Hematopoietic multipotent progenitor cell treated with erythropoietin and hydrocortisone succinate and interleukin-3 and kit ligand, for 15 days (in vitro differentiated cells): ENCODE data around the gene AGBL5.
A peak's percentile ranks its signal among the peaks of the same experiment; 100 is the strongest.
"Not testable (repeated sequence)": the region's sequence is repeated elsewhere in the genome, so short reads cannot be mapped to it uniquely, and the experiment has no call there.

Experiments
- DNase-seq: peaks from one replicate; pipeline ENCODE4 v3.0.0-alpha.2; 2015; ENCODE audit warnings: low spot score

Gene AGBL5

DNA sequence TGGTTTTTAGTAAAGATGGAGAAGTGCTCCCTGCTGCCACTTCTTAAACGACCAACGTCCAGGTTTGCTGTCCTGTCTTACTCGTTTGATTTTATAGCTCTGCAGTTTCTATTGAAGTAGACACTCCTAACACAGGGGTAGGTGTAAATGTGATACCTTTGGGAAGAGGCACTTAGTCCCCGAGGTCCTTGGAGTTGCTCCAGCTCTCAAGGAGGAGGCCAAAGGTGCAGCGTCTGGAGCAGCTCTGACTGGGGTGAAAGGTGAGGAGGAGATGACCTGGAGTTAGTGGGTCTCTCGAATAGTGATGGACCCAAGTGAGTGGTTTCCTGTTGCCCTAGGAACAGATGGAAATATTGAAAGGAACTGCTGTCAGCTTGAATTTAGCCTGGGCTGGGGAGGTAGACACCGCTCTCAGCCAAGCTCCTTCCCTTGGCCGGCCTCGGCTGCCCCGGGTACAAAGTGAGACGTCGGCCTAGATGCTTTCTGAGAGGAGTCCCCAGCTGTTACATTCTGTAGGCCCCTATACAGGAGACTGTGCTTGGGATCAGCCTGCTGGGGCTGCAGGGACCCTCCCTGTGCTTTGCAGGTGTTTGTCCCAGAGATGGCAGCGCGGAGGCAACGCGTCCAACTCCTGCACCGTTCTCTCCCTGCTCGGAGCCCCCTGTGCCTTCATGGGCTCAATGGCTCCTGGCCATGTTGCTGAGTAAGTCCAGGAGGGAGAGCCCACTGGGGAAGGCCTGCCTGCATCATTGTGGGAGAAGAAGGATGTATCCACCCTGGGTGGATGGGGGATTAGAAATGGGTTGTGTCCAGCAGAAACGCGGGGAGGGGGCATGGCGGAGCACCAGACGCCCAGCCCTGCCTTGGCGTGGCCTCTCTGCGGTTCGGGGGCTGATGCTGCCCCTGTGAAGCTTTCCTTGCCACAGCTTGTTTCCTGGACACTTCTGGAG is 40.6 kb downstream of the AGBL5 start:
- no peak for DNase-seq

DNA sequence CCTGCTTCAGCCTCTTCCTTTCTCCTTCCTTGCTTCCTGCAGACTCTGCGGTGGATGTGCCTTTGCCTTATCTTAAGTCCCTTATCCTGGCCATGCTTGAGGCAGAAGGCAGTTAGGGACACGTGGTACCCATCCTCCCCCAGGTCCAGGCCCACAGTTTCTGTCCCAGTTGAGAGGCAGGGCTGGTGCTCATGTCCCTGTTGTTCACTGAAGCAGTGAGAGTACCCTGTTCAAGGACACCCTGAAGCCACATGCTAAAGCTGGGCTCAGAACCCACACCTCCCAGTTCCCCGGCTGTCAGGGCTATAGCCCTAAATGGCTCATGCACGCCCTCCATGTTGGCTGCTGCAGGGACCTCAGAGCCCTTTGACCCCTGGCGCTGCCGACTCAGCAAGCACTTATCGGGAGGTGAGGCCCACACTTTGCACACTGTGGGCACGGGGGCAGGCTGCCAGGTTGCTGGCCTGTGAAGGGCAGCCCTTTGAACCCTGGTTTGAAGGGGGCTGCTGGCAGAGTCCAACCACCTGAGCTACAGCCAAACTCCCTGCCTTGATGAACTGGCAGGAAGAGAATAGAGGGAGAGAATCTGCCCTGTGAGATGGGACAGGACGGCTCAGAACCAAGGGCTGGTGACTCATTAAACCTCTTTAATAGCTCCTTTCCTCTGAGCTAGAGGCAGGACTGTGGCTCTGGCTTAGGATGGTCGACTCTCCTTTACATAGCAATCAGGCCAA is 41.4 kb downstream of the AGBL5 start:
- DNase-seq = no peak

DNA sequence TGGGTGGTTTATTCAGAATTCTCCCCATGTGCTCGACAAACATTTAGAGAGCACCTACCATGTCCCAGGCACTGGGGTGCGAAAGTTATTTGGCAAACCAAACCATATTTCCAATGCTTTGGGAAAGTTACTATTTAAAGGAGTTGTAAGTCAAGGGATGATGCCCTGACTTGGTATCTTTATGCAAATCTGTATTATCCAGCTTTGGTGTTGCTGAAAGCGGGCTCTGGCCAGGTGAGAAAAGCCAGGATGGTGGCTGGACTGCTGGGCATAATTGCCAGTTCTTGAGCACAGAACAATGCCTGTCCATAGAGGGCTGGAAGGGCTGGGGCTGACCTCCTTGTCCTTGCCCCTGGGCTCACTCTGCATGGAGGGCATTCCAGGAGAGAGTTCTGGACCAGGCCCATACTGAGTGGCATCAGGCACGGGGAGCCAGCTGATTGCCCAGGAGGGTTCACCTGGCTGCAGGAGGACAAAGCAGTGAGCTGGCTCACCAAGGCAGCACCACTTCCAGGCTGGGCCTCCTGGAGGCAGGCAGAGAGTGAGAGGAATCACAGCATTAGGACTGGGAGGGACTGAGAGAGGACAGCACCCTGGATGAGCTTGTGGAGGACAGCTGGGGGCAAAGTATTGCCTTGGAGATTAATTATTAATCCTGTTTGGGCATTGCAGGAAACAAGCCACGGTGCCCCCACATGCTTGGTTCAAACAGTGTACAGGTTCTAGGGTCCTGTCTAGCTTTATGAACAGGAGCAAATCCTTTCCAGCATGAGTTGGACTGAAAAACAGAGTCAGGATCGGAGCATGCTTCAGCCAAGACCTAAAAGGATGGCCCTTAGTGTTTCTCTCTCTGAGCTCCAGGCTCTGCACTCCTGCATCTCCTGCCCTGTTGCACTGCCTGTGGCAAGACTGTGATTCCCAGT is 42.2 kb downstream of the AGBL5 start:
- DNase-seq = no peak

DNA sequence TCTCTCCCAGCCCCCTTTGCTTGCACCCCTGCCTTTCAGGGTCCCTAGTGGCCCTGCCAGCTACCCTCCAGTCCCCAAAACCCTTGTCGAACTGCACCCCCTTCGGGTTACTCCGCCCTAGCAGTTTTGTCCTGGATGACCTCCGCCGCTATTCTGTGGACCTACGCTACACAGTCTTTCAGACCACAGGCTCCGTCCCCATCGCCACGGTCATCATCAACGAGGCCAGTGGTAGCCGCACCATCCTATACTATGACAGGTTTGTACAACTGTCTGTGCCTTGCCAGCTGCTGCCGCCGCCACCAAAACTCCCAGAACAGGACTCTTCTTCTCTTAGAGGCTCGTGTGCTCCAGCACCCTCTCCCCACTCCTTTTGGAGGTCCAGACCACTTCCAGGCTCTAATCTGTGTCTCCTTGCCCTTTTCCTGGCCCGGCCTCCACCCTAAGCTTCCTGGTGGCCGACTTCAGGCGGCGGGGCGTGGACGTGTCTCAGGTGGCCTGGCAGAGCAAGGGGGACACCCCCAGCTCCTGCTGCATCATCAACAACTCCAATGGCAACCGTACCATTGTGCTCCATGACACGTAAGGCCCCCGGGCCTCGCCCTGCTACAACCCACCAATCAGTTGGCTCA is 43.0 kb downstream of the AGBL5 start:
- DNase-seq = no peak

DNA sequence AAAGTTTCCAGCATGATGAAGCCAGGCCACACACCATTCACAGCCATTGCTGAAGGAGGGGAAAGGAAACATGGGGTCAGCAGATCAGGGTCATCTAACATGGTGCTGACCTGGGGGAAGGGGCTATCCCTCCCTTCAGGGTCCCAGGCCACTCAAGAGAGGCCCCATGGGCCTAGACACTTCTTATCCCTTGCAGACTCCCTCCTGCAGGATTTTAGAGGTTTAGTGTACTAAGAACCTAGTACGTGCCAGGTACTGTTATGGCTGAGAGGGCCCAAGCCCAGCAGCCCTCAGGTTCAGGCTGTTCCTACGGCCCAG is 43.9 kb downstream of the AGBL5 start:
- no peak for DNase-seq

DNA sequence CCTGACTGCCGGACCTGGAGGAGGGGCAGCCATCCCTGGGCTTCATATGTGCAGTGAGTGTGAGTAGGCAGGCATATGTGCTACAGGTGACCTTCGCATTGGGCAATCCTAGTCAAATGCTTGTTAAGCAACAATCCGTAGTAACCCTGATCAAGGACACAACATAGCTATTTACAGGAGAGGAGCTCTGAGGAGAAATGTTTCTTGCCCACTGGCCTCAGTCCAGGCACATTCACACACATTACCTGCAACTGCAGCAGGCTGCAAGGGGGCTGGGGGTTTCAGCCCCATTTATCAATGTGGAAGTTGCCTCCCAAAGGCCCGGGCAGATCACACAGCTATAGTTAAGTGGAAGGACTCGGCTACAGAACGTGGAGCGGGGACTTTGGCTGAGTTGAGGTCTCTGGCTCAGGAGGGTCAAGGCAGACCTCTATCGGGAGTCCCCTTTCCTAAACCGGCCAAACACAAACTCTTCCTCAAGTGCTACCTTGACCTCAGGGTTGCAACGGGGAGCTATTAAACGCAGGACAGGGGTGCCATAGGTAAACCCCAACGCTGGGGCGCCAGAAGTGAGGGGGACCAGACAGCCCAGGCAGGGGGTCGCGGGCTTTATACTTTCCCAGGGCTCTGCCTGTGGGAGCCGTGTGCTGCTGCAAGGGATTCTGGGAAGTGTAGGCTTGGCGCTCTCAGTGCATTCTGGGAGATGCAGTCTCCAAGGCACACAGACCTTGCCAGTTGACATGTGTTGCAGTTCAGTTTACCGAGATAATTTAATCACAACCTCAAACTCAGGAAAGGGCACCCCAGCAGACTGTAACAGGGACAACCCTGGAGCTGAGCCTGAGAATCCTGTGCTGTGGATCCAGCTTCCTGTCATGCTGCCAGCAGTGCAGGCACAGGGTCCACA is 44.5 kb downstream of the AGBL5 start:
- DNase-seq = peak; percentile 52

DNA sequence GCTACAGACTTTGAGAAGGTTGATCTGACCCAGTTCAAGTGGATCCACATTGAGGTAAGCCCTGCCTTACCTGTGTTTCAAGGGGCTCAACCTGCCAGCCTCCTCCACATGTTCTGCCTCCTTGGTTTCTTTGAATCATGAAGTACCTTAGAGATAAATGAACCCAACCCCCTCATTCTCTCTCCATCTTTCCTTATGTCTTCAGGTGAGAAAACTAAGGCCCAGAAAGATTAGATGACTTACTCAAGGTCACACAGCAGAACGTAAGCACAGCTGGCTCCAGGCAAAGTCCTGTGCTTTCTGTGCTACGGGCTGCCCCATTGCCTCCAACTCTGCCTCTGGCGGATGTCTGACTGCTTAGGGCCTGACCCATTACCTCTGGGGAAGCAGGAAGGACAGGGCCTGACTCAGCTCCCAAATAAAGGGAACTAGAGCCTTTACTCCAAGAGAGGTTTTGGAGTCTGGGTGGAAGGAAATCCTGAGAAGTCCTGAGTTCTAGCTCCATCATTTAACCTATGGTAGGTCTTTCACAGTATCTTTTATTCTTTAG is 45.4 kb downstream of the AGBL5 start:
- DNase-seq = no peak

DNA sequence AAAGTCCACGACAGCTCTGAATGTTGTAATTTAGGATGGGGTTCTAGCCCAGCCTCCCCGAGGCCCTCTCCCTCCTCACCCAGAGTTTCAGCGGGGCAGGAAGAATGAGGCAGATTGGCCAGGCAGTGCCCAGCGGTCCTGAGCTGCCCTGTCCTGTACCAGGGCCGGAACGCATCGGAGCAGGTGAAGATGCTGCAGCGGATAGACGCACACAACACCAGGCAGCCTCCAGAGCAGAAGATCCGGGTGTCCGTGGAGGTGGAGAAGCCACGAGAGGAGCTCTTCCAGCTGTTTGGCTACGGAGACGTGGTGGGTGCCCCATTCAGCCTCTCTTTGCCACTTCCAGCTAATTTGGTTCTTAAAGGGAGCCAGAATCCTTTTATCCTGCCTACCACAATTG is 45.9 kb downstream of the AGBL5 start:
- DNase-seq = no peak

DNA sequence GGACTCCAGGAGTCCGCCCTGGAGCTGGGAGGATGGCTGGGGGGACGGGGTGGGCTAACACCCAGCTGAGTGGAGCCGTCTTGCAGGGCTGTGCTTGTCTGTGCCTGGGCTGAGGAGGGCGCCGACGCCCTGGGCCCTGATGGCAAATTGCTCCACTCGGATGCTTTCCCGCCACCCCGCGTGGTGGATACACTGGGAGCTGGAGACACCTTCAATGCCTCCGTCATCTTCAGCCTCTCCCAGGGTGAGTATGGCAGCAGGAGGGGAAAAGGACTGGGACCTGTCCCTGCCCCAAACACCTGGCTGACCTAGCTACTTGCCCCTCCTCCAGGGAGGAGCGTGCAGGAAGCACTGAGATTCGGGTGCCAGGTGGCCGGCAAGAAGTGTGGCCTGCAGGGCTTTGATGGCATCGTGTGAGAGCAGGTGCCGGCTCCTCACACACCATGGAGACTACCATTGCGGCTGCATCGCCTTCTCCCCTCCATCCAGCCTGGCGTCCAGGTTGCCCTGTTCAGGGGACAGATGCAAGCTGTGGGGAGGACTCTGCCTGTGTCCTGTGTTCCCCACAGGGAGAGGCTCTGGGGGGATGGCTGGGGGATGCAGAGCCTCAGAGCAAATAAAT is 48.0 kb downstream of the AGBL5 start:
- DNase-seq = no peak

DNA sequence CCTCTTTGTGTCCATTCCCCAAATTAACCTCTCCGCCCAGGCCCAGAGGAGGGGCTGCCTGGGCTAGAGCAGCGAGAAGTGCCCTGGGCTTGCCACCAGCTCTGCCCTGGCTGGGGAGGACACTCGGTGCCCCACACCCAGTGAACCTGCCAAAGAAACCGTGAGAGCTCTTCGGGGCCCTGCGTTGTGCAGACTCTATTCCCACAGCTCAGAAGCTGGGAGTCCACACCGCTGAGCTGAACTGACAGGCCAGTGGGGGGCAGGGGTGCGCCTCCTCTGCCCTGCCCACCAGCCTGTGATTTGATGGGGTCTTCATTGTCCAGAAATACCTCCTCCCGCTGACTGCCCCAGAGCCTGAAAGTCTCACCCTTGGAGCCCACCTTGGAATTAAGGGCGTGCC is 48.6 kb downstream of the AGBL5 start:
- no peak for DNase-seq

DNA sequence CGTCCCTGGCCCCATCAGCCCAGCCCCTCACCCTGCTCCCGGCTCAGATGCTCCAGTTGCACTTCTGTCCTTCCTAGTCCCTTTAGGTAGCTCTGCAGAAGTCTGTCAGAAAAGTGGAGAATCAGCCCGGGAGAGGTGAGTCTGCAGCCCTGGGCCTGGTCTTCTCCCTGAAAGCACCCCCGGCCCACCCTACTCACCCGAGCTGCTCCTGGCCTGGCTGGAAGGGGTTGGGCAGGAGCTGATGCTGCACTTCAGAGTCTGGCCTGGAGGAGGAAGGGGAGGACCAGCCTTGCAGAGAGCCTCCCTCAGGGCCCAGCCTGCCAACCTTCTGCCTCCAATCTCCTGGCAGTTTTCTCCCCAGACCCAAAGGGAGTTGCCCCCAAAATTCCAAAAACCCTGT is 50.9 kb downstream of the AGBL5 start:
- no peak for DNase-seq

DNA sequence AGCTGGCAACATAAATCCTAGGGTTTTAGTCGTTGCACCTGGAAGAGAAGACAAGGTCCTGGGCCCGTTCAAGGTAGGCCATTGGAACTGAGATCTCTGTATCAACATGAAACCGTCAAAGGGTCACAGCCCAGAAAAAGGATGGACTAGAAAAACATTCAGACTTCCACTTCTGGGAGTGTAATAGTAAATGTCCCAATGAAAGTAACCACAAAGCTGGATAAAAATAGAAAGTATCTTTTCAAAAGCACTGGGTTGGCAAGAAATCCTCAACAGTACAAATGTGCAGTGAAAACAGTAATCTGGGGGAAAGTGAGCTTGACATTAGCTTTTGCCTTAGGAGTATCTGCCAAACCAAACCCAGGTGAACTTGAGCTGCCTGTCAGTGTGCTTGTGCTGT is 54.5 kb downstream of the AGBL5 start:
- no peak for DNase-seq

DNA sequence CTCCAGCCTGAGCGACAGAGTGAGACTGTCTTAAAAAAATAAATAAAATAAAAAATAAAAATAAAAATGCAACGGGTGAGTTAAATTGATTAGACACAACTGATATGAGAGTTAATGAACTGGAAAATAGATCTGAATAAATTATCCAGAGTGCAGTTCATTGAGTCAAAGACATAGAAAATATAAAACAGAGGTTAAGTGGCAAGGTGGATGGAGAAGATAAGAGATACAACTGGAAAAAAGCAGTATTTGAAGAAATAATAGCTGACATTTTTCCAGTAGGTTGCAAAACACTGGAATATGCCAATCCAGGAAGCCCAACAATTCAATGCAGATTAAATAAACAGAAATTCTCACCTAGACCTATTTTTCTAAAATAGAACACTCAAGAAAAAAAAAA is 56.8 kb downstream of the AGBL5 start:
- DNase-seq = no peak

DNA sequence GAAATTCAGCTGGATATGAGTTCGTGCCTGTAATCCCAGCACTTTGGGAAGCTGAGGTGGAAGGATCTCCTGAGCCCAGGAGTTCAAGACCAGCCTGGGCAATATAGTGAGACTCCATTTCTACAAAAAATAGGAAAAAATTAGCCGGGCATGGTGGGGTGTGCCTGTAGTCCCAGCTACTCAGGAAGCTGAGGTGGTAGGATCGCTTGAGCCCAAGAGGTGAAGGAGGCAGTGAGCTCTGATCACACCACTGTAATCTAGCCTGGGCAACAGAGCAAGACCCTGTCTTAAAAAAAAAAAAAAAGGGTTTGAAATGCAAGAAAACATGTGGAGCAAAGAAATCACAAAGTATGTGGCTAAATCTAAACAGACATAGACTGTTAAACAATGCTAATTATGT is 57.6 kb downstream of the AGBL5 start:
- no peak for DNase-seq

DNA sequence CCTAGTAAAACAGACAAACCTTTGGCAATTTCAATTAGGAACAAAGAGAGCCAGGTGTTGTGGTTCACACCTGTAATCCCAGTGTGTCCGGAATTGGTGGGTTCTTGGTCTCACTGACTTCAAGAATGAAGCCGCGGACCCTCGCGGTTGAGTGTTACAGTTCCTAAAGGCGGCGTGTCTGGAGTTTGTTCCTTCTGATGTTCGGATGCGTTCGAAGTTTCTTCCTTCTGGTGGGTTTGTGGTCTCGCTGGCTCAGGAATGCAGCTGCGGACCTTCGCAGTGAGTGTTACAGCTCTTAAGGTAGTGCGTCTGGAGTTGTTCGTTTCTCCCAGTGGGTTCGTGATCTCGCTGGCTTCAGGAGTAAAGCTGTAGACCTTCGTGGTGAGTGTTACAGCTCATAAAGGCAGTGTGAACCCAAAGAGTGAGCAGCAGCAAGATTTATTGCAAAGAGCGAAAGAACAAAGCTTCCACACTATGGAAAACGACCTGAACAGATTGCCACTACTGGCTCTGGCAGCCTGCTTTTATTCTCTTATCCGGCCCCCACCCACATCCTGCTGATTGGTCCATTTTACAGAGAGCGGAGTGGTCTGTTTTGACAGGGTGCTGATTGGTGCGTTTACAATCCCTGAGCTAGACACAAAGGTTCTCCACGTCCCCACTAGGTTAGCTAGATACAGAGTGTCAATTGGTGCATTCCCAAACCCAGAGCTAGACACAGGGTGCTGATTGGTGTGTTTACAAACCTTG is 59.3 kb downstream of the AGBL5 start:
- DNase-seq = not testable (repeated sequence)

DNA sequence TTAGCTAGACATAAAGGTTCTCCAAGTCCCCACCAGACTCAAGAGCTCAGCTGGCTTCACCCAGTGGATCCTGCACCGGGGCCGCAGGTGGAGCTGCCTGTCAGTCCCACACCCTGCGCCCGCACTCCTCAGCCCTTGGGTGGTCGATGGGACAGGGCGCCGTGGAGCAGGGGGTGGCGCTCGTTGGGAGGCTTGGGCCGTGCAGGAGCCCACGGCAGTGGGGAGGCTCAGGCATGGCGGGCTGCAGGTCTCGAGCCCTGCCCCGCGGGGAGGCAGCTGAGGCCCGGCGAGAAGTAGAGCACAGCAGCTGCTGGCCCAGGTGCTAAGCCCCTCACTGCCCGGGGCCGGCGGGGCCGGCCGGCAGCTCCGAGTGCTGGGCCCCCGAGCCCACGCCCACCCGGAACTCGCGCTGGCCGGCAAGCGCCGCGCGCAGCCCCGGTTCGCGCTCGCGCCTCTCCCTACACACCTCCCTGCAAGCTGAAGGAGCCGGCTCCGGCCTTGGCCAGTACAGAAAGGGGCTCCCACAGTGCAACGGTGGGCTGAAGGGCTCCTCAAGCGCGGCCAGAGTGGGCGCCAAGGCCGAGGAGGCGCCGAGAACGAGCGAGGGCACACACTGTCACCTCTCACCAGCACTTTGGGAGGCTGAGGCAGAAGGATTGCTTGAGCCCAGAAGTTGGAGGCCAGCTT is 60.1 kb downstream of the AGBL5 start:
- DNase-seq = not testable (repeated sequence)

DNA sequence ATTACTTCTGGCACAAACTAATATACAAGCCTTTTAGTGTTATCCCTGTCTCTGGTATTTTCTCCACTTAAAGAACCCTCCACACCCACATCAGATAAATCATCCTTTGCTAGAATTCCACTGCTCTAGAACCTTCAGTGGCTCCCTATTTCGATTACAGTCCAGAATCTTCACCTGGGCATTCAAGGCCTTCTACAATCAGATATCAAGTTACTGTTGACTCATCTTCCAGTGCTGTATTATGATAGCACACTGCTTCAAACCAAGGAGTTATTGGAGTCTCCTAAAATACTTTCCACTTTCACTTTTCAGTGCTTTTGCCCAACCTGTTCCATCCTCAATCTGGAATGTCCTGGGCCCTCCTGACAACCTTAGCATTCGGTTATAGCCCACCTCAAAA is 64.1 kb downstream of the AGBL5 start:
- no peak for DNase-seq

DNA sequence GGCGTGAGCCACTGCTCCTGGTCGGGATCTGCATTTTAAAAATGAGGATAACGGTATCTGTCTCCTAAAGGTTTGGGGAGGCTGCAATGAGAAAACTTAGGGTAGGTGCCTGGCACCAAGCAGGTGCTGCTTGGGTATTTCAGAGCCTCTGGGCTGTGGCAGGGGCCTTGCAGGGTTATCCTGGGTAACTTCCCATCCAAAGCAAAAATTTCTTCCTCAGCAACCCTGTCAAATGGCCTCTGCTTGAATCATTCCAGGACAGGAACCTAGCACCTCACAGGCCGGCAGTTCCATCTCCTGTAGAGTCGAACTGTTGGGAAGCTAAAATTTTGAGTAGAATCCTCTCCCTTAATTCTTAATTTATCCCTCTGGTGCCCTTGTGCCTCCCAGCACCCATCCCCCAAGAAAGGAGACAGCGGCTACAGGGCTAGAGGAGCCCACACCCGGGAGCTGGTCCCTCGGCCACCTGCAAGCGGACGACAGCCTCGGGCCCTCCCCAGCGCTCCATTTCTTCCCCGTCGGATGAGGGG is 66.6 kb downstream of the AGBL5 start:
- DNase-seq = no peak
